SK-N-SH (cell line): ENCODE data around the gene MFAP1.

Source experiments
- CHD2 ChIP-seq: fragments of 150-350 bp; IDR thresholded peaks from 2 replicates; pipeline ENCODE4 v1.6.1; 2018; ENCODE audit warnings: low read length; ENCODE audit not compliant: partially characterized antibody
- CTCF ChIP-seq: fragments of 200-600 bp; sonication (generic); IDR thresholded peaks from 2 replicates; pipeline ENCODE4 v1.6.1; 2017; ENCODE audit warnings: antibody characterized with exemption, mild to moderate bottlenecking, moderate library complexity
- EP300 ChIP-seq, 2 experiments: IDR thresholded peaks; 2 replicates each; pipeline versions ENCODE4 v1.4.0 to v1.6.1; 2012; ENCODE audit warnings: borderline replicate concordance in 1 of 2, low read depth in 1 of 2, low read length in 1 of 2
- EZH2phosphoT487 ChIP-seq: fragments of 200-600 bp; sonication (generic); IDR thresholded peaks from 2 replicates; pipeline ENCODE4 v1.6.1; 2017; ENCODE audit warnings: low read depth, mixed run types, mild to moderate bottlenecking, antibody characterized with exemption, moderate library complexity, borderline replicate concordance
- MAX ChIP-seq: IDR thresholded peaks from 2 replicates; pipeline ENCODE4 v1.4.0; 2012; ENCODE audit warnings: low read depth
- PBX3 ChIP-seq: IDR thresholded peaks from 2 replicates; pipeline ENCODE4; 2012
- POLR2AphosphoS5 ChIP-seq: IDR thresholded peaks from 2 replicates; pipeline ENCODE4 v1.6.1; 2012; ENCODE audit warnings: low read depth, low read length
- USF2 ChIP-seq: fragments of 150-350 bp; IDR thresholded peaks from 2 replicates; pipeline ENCODE4 v1.6.1; 2017; ENCODE audit warnings: antibody characterized with exemption, low read length, low read depth, borderline replicate concordance

- TF ChIP-seq CTCF (no peak), POLR2AphosphoS5 (no peak), EP300 (IDR thresholded peaks at IDR 0.05; ENCODE audit: borderline replicate concordance in 1 of 2, low read depth in 1 of 2, low read length in 1 of 2) (no peak), USF2 (no peak), CHD2 (no peak), MAX (no peak), PBX3 (no peak), EZH2phosphoT487 (no peak)
These were observed 26.8 kb upstream of the MFAP1 start for GRCh38 chr15:43851251-43851650.
